Posterior cingulate gyrus (tissue), 11 donors: ENCODE measurements around the gene FOXR1.
"Not testable (repeated sequence)": the region's sequence is repeated elsewhere in the genome, so short reads cannot be mapped to it uniquely, and the experiment has no call there.

ENCODE experiments used
- DNase-seq, 10 donors: peaks; one replicate each; pipeline versions ENCODE4 v3.0.0 to v3.0.0-alpha.2; 2020 to 2021; ENCODE audit warnings: mixed read lengths in 3 of 10
- intact Hi-C: fragments of 100-400 bp; cut with DNase I; formaldehyde crosslinking; loops from one replicate; pipeline ENCODE4 v1.15.1; 2023

Gene FOXR1

DNA sequence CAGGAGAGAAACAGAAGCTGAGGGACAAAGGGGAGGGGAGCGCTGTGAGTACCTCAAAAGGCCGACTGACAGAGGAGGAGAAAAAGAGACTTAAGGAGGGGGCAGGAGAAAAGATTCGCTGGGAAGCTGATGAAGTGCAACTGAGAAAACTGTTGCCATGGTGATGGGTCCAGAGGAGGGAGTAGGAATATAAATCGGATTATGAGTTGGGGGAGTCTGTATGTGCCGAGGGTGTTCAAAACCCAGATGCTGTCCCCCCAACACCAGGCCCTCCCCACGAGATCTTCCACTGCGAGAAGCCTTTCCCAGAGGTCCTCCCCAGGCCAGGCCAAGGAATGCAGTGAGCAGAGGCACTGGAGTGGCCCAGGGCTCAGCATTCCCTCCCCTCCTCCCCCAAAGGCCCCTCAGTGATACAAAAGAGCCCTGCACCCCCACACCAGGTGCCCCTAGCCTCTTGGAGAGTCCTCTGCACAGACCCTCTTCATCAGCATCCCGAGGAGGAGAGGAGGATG is 32.1 kb upstream of the FOXR1 start:
- intact Hi-C loops = loop anchor here (5.0 kb wide), 1 partner anchor 37 kb away; no protein-coding TSS in a partner anchor
- peak in 2 of 10 donors; percentile 55 to 64 for DNase-seq

DNA sequence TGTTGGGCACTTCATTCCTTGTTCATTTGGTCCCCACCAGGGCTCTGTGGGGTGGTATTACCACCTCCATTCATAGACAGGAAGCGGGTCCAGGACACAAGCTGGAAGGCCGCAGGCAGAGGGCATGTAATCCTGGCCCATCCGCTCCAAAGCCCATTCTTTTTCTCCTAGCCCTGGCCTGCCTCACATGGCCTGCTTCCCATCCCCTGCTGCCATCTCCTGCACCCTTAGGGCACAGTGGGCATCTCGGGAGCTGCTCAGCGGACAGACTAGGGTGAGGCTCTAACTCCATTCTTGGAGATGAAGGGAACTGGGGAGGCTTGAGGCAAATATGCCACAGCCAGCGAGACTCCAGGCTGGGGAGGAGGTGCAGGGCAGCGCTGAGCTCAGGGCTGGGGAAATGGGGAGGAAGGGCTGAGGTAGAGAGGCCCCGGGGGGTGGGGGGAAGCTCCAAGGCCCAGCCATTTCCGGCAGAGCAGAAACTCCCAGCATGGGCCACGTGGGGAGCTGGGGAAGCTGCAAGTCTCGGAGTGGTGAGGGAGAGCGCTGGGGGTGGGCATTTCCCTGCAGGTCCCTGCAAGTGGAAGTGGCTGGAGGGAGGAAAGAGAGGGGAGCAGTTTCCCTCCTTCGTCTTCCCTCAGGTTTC is 31.5 kb upstream of the FOXR1 start:
- DNase-seq = peak in 3 of 10 donors; percentile 59 to 87 (median 71)
- intact Hi-C loops = loop anchor here (5.0 kb wide), 1 partner anchor 38 kb away; no protein-coding TSS in a partner anchor

DNA sequence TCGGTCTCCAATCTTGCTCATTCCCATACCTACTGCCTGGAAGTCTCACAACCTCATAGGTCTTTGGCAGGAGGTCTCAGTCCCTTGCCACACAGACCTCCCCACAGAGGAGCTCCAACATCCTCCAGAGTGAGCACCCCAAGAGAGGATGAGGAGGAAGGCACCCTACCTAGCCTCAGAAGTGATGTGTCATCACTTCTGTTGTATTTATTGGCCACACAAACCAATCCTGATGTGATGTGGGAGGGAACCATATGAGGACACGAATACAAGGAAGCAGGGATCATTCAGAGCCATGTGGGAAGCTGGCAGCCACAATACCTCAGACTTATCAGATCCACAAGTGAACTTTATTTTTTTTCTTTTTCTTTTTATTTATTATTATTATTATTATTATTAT is 24.5 kb upstream of the FOXR1 start:
- intact Hi-C loops = no loop called here
- no peak for DNase-seq

DNA sequence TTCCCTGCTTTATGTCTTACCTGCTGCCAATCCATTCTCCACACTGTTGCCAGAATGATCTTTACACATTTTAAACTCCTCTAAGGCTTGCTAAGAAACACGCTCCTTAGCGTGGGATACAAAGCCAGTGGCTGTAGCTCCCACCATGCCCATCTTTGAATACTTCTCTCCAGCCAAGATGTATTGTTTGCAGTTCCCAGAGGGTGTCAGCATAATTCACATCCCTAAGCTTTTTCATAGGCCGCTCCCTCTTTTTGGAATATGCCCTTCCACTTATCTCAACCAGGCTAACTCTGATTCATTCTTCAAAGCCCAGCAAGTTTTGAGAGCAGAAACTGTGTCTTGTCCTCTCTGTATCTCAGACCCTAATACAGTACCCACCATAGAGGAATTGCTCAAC is 23.6 kb upstream of the FOXR1 start:
- no peak for DNase-seq
- intact Hi-C loops = no loop called here

DNA sequence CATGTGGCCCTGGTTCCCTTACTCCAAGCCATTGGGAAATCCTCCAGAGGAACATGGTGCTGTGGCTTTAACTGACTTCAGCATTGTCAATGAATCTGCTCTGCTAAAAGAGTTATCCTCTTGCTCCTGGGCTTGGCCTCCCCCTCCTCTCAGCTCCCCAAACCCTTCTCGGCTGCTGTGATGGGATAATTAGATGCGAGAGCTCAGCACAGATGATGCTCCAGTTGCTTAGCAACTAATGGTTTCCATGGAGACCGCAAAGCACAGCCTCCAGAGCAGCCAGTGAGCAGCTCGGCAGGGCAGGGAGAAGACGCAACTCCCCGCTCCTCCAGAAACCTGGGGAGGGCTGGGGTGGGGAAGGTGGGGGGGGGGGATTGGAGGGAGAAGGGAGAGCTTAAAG is 18.3 kb upstream of the FOXR1 start:
- intact Hi-C loops = no loop called here
- DNase-seq = peak; percentile 60 to 97 (median 79)

DNA sequence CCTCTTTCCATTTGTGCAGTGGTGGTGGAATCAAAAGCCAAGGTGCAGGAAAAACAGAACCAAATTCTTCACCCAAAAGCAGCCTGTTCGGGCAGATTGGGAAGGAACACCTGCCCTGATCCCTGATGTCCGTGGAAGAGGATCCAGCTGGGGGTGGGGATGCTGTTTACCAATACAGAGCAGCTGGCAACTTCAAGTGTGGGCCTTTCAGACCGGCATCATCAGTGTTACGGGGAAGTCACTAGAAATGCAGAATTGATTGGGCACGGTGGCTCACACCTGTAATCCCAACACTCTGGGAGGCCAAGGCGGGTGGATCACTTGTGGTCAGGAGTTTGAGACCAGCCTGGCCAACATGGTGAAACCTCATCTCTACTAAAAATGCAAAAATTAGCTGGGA is 17.6 kb upstream of the FOXR1 start:
- intact Hi-C loops = not testable (repeated sequence)
- DNase-seq = peak in 1 of 10 donors; percentile 70

DNA sequence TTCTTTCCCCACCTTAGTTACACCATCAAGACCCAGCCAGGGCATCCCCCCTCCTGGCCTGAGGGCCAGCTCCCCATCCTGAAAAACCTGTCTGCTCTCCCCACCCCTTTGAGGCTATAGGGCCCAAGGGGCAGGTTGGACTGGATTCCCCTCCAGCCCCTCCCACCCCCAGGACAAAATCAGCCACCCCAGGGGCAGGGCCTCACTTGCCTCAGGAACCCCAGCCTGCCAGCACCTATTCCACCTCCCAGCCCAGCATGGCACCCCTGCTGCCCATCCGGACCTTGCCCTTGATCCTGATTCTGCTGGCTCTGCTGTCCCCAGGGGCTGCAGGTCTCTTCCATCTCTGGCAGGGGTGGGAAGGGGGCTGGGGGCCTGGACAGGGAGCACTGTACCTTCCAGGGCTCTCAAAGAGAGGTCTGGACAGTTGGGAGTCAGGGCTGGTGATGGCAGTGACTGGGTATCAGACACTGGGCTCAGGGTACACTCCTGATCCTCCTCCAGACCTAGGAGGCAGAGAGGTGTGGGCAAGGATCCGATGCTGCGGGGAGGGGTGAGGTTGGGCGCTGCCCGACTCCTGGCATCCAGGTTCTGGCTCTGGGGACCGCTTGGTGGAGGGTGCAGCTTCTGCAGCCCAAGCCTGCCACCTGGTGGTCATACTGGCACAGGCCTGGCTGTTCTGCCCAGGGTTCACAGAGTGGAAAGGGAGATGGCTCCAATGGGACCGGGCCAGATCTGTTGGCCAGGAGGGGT is 15.3 kb upstream of the FOXR1 start, which contains the start of gene UPK2:
Gene UPK2 (plus strand): TSS at position 205 of the 753 bp plus-strand sequence. CDS start 53 bp downstream, at position 258.
- peak; percentile 80 to 98 (median 92) for DNase-seq
- intact Hi-C loops = loop anchor here (1.0 to 2.0 kb wide), 2 partner anchors 49 to 265 kb away; no protein-coding TSS in a partner anchor

DNA sequence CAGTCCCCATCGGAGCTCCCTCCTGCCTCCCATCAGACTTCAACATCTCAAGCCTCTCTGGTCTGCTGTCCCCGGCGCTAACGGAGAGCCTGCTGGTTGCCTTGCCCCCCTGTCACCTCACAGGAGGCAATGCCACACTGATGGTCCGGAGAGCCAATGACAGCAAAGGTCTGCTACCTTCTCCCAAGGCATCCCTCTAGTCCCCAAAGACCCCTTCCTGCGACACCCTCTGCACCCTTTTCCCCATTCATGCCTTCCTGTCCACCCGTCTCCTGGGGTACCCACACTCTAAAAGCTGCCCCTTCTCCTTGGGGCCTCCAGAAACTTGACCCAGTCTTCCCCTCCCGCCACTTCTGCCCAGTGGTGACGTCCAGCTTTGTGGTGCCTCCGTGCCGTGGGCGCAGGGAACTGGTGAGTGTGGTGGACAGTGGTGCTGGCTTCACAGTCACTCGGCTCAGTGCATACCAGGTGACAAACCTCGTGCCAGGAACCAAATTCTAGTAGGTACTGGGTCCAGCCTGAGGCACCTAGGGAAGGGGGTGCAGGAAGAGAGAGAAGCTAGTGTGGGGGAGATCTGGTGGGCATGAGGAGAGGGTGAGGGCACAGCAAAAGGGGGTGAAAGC is 14.6 kb upstream of the FOXR1 start:
- intact Hi-C loops = loop anchor here (1.0 to 2.0 kb wide), 2 partner anchors 50 to 266 kb away; no protein-coding TSS in a partner anchor
- peak in 1 of 10 donors; percentile 59 for DNase-seq

DNA sequence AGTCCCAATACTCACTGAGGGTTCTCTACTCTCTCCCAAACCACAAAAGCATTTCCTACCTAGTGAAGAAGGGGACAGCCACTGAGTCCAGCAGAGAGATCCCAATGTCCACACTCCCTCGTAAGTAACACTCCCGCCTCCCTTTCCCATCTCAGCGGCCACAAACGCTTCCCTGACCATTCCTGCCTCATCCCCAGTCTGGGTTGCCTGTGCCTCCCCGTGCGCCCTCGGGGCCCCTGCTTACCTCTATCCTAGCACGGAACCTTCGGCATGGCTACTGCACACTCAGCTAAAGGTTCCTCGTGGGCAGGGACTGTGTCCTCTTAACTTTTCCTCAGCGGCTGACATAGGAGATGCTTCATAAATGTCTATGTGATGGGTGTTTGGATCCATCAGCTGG is 14.0 kb upstream of the FOXR1 start:
- peak in 1 of 10 donors; percentile 71 for DNase-seq
- intact Hi-C loops = loop anchor here (2.0 kb wide), 1 partner anchor 267 kb away; no protein-coding TSS in a partner anchor

DNA sequence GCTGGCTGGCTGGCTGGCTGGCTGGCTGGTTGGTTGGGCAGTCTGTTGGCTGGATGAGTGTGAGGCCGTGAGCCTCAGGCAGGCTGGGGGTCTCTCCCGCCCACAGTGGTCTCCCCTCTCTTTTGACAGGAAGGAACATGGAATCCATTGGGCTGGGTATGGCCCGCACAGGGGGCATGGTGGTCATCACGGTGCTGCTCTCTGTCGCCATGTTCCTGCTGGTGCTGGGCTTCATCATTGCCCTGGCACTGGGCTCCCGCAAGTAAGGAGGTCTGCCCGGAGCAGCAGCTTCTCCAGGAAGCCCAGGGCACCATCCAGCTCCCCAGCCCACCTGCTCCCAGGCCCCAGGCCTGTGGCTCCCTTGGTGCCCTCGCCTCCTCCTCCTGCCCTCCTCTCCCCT is 13.6 kb upstream of the FOXR1 start:
- intact Hi-C loops = loop anchor here (2.0 kb wide), 1 partner anchor 267 kb away; no protein-coding TSS in a partner anchor
- DNase-seq = peak in 1 of 10 donors; percentile 62

DNA sequence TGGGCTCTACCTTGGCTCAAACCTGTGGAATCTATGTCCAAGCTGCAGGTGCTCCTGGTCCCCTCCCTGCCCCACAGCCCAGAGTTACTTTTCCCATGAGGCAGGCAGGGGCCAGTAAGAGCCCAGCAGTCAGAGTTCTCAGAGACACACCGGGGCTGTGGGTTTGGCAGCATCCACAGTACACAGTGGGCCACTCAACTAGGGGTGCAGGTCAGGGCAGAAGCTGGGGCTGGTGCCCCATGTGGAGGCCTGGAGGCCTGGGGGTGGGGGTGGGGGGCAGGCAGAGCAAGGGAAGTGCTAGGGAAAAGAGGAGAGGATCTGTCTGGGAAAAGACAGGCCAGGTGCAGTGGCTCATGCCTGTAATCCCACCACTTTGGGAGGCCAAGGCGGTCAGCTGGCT is 13.0 kb upstream of the FOXR1 start:
- intact Hi-C loops = no loop called here

DNA sequence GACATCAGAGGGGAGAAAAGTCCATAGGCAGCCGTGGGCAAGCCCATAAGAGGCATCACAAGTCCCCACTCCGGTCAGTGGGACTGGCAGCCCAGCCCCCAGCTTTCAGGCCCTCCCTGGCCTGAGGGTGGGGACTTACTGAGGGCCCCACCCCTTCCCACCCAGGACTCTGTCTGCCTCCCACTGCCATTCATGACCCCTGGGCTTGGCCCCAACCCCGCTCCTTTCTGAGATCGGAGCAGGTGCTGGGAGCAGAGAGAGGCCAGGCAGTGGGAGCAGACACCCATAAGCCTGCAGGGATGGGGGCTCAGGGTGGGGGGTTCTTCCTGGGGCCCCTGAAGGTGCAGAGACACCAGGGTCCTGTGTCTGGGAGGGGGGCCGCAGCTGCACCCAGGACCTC is 10.4 kb upstream of the FOXR1 start:
- DNase-seq = peak in 1 of 10 donors; percentile 36
- intact Hi-C loops = no loop called here

More for the DNA sequence above, 13.0 kb upstream of the FOXR1 start:
- DNase-seq = peak in 1 of 10 donors; percentile 17

DNA sequence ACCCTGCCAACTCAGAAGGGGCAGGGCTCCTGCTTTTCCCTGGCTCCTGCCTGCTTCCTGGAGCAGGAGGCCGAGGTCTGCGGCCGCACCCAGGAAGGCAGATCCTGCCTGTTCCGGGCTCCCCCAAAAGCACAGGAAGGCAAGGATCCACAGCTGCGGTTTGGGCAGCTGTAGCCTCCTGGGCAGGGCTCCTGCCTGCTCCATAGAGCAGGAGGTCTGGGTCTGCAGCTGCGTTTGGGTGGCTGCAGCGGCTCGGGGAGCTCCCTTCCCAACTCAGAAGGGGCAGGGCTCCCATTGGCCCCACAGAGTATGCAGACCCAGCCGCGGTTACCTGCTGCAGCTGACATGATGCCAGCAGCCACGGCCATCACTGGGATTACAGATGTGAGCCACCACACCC is 10.0 kb upstream of the FOXR1 start:
- intact Hi-C loops = no loop called here
- DNase-seq = peak in 1 of 10 donors; percentile 53

DNA sequence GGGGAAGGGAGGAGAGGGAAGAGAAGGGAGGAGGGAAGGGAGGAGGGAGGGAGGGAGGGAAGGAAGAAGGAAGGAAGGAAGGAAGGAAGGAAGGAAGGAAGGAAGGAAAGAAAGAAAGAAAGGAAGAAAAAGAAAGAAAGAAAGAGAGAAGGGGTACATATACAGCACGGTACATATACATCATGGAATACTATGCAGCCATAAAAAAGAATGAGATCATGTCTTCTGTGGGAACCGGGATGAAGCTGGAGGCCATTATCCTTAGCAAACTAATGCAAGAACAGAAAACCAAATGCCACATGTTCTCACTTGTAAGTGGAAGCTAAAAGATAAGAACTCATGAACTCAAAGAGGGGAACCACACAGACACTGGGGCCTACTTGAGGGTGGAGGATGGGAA is 2.1 kb upstream of the FOXR1 start:
- DNase-seq, intact Hi-C loops: not testable (repeated sequence)

DNA sequence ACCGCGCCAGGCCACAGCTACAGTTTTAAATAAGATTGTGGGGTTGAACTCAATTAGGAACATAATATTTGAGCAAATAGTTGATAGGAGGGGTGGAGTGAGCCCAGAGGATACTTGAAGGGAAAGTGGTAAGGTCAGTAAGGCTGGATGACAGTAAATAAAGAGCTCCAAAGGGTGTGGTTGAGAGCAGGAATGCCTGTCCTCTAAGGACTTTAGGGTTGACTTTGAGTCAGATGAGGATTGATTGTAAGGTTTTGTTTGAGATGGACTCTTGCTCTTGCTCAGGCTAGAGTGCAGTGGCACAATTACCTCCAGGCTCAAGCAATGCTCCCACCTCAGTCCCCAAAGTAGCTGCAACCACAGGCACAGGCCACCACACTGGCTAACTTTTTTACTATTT is 2.4 kb downstream of the FOXR1 start:
- intact Hi-C loops = no loop called here
- no peak for DNase-seq

DNA sequence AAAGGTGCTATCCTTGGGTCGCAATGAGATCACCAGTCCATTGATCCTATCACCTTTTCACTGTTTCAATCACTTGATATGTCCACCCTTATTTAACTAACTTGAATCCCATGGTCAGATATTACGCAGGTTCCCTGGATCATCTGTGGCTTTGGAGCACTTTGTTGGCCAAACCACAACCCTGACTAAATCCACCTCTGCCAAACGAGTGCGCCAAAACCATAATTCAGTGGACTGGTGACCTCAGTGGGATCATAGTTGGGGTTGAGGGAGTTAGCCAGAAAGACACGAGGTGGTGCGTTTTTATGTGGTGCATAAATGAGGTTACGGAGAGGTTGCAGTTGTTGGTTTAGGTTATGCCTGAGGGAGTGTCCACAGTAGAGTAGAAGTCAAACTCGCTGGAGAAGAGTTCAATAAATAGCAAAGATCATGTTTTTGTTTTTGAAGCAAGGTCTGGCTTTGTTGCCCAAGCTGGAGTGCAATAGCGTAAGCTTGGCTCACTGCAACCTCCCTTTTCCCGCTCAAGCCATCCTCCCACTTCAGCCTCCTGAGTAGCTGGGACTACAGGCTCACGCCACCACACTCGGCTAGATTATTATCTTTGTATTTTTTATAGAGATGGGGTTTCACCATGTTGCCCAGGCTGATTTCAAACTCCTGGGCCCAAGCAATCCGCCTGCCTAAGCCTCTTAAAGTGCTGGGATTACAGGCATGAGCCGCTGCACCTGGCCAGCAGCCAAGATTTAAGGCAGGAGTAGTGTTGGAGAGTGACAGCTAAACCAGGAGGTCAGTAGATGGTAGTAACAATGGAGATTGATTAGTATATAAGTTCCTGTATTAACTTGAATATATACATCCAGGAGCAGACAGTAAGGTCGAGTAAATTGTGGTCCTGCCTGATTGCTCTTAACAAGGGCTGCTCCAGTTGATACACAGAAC is 4.5 kb downstream of the FOXR1 start:
- peak in 1 of 10 donors; percentile 20 for DNase-seq
- intact Hi-C loops = no loop called here

DNA sequence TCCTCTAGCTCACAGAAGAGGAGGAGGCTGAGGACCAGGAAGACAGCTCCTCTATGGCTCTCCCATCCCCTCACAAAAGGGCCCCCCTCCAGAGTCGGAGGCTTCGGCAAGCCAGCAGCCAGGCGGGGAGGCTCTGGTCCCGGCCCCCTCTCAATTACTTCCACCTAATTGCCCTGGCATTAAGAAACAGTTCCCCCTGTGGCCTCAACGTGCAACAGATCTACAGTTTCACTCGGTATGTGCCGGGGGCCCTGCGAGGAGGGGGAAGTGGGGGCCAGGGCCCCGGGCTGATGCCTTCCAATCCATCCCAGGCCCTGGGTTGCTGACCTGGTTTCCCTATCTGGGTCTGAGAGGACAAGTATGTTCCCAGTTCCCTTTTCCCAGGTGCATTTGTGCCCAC is 7.9 kb downstream of the FOXR1 start:
- intact Hi-C loops = no loop called here
- DNase-seq = no peak

DNA sequence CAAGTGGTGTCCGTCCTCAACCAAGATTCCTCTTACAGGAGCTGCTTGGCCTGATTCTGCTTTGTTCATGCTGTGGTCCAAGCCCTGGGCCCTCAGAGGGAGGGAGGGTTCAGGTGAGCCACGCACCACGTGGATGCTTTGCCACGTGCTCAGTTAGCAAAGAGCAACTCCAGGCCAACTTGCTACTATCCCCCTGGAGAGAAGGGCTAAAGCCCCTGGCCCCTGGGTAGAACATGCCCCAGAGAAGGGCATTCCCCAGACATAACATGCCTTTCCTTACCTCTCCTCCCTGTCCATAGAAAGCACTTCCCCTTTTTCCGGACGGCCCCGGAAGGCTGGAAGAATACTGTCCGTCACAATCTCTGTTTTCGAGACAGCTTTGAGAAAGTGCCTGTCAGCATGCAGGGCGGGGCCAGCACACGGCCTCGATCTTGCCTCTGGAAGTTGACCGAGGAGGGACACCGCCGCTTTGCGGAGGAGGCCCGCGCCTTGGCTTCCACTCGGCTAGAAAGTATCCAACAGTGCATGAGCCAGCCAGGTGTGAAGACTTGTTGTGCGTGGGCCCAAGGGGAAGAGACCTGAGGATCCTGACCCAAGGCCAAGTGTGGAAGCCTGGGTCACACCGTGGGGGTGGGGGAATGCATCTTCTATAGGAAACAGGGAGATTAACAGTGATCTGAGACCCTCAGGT is 8.8 kb downstream of the FOXR1 start:
- intact Hi-C loops = no loop called here
- DNase-seq = no peak

DNA sequence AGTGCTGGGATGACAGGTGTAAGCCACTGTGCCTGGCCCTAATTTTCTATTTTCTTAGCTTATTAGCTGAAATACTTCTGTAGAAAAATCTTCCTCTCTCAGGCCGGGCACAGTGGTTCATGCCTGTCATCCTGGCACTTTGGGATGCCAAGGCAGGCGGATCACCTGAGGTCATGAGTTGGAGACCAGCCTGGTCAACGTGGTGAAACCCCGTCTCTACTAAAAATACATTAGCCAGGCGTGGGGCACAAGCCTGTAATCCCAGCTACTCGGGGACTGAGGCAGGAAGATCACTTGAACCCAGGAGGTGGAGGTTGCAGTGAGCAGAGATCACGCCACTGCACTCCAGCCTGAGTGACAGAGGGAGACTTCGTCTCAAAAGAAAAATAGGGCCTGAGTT is 12.8 kb downstream of the FOXR1 start:
- DNase-seq, intact Hi-C loops: not testable (repeated sequence)
